ENCODE results near the gene USF3. TPM values are rescaled to one million over a fixed set of nuclear protein-coding genes. Genes with fewer than 3 reads are reported as not detected.

USF3 gene
- total and polyA plus RNA-seq, 2 of the 13 experiments (the other 11 are each of a cell fraction or from before 2014, with no cell fraction given): 6.3 to 15.2 TPM

DNA sequence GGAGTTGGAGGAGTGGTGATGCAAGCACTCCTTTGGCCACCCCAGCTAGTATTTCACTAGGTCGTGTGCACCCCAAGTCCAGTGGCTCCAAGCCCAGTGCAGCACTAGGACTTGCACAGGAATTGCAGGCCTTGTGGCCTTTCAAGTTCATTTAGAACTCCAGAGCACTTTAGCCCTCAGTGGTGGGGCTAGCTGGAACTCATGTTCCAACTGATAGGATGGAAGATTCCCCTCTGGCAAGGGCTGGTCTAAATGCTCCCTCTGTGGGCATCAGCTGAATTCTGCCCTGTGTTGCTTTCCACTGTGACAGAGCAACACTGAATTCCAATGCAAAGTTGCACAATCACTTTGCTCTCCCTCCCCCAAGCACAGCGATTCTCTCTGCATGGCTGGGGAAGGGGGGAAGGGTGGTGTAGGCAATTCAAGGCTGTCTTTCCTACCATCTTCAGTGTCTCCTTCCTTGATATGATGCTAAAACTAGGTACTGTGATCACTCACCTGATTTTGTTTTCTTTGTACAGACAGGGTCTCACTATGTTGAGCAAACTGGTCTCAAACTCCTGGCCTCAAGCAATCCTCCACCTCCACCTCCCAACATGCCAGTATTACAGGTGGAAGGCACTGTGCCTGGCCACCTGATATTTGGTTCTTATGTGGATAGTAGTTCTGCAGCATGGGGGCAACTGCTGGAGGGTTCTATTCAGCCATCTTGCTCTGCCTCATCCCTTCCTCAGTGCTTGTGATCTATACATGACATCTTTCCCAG, 10.3 kb downstream of the USF3 start (continued):
- peak; percentile 91 for TF ChIP-seq ZMYM3 (CRISPR knock-in tag; IDR thresholded peaks at IDR 0.05)
- TF ChIP-seq RBM22 (optimal IDR thresholded peaks at IDR 0.05; ENCODE audit: low read length): peak; percentile 17
- TF ChIP-seq MBNL3 (CRISPR knock-in tag; conservative IDR thresholded peaks at IDR 0.05): no peak
- TF ChIP-seq SOX5 (CRISPR knock-in tag; IDR thresholded peaks at IDR 0.05; ENCODE audit: borderline replicate concordance): peak; percentile 51; the same call in 1 of the 2 replicates
- no peak for TF ChIP-seq ZNF207 (IDR thresholded peaks at IDR 0.05; ENCODE audit: borderline replicate concordance)
- TF ChIP-seq ZNF644 (CRISPR knock-in tag; IDR thresholded peaks at IDR 0.05; ENCODE audit: low read depth): peak; percentile 95
- peak; percentile 76; the same call in 1 of the 2 replicates for TF ChIP-seq ZNF12 (CRISPR knock-in tag; IDR thresholded peaks at IDR 0.05)
- TF ChIP-seq HNRNPUL1 (IDR thresholded peaks at IDR 0.05; ENCODE audit: low read depth, low read length): no peak
- TF ChIP-seq HINFP (CRISPR knock-in tag; IDR thresholded peaks at IDR 0.05; ENCODE audit: low read depth): peak; percentile 48; the same call in 1 of the 2 replicates
- TF ChIP-seq, protein P1, sequence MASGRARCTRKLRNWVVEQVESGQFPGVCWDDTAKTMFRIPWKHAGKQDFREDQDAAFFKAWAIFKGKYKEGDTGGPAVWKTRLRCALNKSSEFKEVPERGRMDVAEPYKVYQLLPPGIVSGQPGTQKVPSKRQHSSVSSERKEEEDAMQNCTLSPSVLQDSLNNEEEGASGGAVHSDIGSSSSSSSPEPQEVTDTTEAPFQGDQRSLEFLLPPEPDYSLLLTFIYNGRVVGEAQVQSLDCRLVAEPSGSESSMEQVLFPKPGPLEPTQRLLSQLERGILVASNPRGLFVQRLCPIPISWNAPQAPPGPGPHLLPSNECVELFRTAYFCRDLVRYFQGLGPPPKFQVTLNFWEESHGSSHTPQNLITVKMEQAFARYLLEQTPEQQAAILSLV (CRISPR knock-in tag; IDR thresholded peaks at IDR 0.05; ENCODE audit: borderline replicate concordance): no peak
- TF ChIP-seq KMT2B (CRISPR knock-in tag; IDR thresholded peaks at IDR 0.05): peak; percentile 81
- peak; percentile 96 for TF ChIP-seq TEAD3 (CRISPR knock-in tag; optimal IDR thresholded peaks at IDR 0.05; ENCODE audit: borderline replicate concordance)
- TF ChIP-seq, protein P2, sequence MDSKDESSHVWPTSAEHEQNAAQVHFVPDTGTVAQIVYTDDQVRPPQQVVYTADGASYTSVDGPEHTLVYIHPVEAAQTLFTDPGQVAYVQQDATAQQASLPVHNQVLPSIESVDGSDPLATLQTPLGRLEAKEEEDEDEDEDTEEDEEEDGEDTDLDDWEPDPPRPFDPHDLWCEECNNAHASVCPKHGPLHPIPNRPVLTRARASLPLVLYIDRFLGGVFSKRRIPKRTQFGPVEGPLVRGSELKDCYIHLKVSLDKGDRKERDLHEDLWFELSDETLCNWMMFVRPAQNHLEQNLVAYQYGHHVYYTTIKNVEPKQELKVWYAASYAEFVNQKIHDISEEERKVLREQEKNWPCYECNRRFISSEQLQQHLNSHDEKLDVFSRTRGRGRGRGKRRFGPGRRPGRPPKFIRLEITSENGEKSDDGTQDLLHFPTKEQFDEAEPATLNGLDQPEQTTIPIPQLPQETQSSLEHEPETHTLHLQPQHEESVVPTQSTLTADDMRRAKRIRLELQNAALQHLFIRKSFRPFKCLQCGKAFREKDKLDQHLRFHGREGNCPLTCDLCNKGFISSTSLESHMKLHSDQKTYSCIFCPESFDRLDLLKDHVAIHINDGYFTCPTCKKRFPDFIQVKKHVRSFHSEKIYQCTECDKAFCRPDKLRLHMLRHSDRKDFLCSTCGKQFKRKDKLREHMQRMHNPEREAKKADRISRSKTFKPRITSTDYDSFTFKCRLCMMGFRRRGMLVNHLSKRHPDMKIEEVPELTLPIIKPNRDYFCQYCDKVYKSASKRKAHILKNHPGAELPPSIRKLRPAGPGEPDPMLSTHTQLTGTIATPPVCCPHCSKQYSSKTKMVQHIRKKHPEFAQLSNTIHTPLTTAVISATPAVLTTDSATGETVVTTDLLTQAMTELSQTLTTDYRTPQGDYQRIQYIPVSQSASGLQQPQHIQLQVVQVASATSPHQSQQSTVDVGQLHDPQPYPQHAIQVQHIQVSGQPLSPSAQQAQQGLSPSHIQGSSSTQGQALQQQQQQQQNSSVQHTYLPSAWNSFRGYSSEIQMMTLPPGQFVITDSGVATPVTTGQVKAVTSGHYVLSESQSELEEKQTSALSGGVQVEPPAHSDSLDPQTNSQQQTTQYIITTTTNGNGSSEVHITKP (CRISPR knock-in tag; IDR thresholded peaks at IDR 0.05; ENCODE audit: low read depth): peak; percentile 73
- TF ChIP-seq NR2F6 (IDR thresholded peaks at IDR 0.05): no peak
- 0 out of 2 replicates have a peak, but pooled peaks have one; percentile 28 for TF ChIP-seq NR2F6 (CRISPR knock-in tag; IDR thresholded peaks at IDR 0.05)
- peak; percentile 27; the same call in 1 of the 2 replicates for TF ChIP-seq ZBTB7A (CRISPR knock-in tag; IDR thresholded peaks at IDR 0.05)
- TF ChIP-seq, protein P3, sequence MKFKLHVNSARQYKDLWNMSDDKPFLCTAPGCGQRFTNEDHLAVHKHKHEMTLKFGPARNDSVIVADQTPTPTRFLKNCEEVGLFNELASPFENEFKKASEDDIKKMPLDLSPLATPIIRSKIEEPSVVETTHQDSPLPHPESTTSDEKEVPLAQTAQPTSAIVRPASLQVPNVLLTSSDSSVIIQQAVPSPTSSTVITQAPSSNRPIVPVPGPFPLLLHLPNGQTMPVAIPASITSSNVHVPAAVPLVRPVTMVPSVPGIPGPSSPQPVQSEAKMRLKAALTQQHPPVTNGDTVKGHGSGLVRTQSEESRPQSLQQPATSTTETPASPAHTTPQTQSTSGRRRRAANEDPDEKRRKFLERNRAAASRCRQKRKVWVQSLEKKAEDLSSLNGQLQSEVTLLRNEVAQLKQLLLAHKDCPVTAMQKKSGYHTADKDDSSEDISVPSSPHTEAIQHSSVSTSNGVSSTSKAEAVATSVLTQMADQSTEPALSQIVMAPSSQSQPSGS (CRISPR knock-in tag; IDR thresholded peaks at IDR 0.05): peak; percentile 77; the same call in 1 of the 2 replicates
- TF ChIP-seq ZNF790 (CRISPR knock-in tag; IDR thresholded peaks at IDR 0.05; ENCODE audit: borderline replicate concordance): no peak
- TF ChIP-seq, protein P4, sequence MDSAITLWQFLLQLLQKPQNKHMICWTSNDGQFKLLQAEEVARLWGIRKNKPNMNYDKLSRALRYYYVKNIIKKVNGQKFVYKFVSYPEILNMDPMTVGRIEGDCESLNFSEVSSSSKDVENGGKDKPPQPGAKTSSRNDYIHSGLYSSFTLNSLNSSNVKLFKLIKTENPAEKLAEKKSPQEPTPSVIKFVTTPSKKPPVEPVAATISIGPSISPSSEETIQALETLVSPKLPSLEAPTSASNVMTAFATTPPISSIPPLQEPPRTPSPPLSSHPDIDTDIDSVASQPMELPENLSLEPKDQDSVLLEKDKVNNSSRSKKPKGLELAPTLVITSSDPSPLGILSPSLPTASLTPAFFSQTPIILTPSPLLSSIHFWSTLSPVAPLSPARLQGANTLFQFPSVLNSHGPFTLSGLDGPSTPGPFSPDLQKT (CRISPR knock-in tag; IDR thresholded peaks at IDR 0.05; ENCODE audit: borderline replicate concordance): no peak
- TF ChIP-seq ZNF230 (CRISPR knock-in tag; IDR thresholded peaks at IDR 0.05): no peak
- TF ChIP-seq ZNF768 (CRISPR knock-in tag; IDR thresholded peaks at IDR 0.05): peak; percentile 90
- TF ChIP-seq PHF21A (CRISPR knock-in tag; IDR thresholded peaks at IDR 0.05): peak; percentile 79
